Thymus (tissue), 11 donors: Measurements from ENCODE around the gene EFEMP1. TPM values are rescaled to one million over a fixed set of nuclear protein-coding genes. Genes with fewer than 3 reads are reported as not detected.

Experiments
- DNase-seq, 9 donors: peaks; one replicate each; pipeline ENCODE4 v3.0.0-alpha.2; 2013; ENCODE audit warnings: low spot score in 9 of 9, low read depth in 6 of 9, missing footprints in 1 of 9
- H3K27ac ChIP-seq, 2 donors: one replicate each; pipeline ENCODE4 v1.5.1; 2013; ENCODE audit warnings: control low read depth in 1 of 2, low read depth in 1 of 2, low read length in 1 of 2, mild to moderate bottlenecking in 1 of 2, moderate library complexity in 1 of 2
- H3K27me3 ChIP-seq, 2 donors: one replicate each; pipeline ENCODE4 v1.5.1; 2013; ENCODE audit warnings: low read length in 1 of 2; ENCODE audit not compliant: control insufficient read depth in 2 of 2, insufficient read depth in 1 of 2
- H3K36me3 ChIP-seq, 2 donors: one replicate each; pipeline ENCODE4 v1.5.1; 2013; ENCODE audit warnings: low read length in 1 of 2, mild to moderate bottlenecking in 1 of 2, moderate library complexity in 1 of 2; ENCODE audit not compliant: control insufficient read depth in 2 of 2, insufficient read depth in 2 of 2
- H3K4me1 ChIP-seq, 2 donors: one replicate each; pipeline ENCODE4 v1.5.1; 2013; ENCODE audit warnings: low read length in 2 of 2; ENCODE audit not compliant: control insufficient read depth in 2 of 2, insufficient read depth in 2 of 2
- H3K4me3 ChIP-seq, 2 donors: one replicate each; pipeline ENCODE4 v1.5.1; 2013; ENCODE audit warnings: low read length in 2 of 2, control low read depth in 1 of 2, mild to moderate bottlenecking in 1 of 2
- H3K9me3 ChIP-seq, 2 donors: one replicate each; pipeline ENCODE4 v1.5.1; 2013; ENCODE audit warnings: low read length in 1 of 2, mild to moderate bottlenecking in 1 of 2; ENCODE audit not compliant: control insufficient read depth in 2 of 2, insufficient read depth in 1 of 2
- WGBS: extraction: QIAGEN DNeasy Blood & Tissue Kit; methylation state at CpG from one replicate; pipeline ENCODE4 v1.1.7; 2013; 5-methylcytosine and 5-hydroxymethylcytosine counted together
- polyA plus RNA-seq: library from polyadenylated mRNA; stranded (reverse); fragments of 200-250 nt; gene quantifications from one replicate; pipeline ENCODE4 v1.2.3, GENCODE V29; 2013
- total RNA-seq: library from RNA; stranded (reverse); fragments of 120-200 nt; gene quantifications from one replicate; pipeline ENCODE4 v1.2.4, GENCODE V29; 2013
- donor health status: healthy.

The EFEMP1 gene
- total and polyA plus RNA-seq, 2 donors: 4.0 to 24.3 TPM

DNA sequence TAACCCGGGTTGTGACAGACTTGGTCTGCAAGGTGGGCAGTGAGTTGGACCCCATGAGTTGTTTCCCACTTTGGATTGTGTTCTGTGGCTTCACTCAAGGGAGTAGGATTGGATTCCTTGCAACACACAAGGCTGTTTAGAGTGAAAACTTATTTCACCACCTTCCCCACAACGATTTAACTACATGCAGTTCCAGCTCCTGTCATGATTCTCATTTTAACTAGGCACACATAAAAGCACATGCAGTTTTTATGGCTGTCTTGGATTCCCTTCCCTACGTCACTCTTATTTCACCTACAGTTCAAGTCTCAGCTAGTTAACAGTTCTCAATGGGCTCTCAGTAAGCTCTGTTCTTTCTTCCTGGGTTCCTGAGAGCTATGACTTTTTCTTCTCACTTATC lies 15.9 kb downstream of the EFEMP1 start:
- DNase-seq: no peak
- WGBS: 69% methylated on average over 3 of the region's 3 CpGs
- H3K27me3 ChIP-seq: no peaks in the 10 kb centered on the region

DNA sequence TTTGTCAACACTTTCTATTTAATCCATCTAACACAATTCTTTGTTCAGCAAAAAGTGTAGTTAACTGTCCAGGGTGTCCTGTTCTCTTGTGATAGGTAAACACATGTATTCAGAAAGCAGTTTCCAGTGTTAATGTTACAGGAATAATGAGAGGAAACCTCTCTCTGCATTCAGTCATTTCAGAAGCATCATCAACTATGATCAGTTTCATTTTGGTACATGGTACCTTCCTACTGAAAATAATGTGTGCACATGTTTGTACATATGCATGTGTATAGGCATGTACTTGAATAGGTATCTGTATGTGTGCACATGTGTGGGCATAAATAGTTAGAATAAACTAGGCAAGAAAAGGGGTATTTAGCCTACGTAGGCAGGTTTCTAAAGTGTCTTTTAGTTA lies 16.6 kb downstream of the EFEMP1 start:
- Histone ChIP-seq H3K27me3 (no peaks in the 10 kb centered on the region), H3K4me1 (no peaks in the 10 kb centered on the region), H3K4me3 (no peak overlapping the region), H3K27ac (no peak overlapping the region), H3K9me3 (no peaks in the 10 kb centered on the region), H3K36me3 (no peaks in the 10 kb centered on the region)
- 89% methylated on average over 1 of the region's 1 CpG for WGBS
- no peak for DNase-seq

More for the DNA sequence above, 15.9 kb downstream of the EFEMP1 start:
- H3K4me3 ChIP-seq: no peak overlapping the region
- no peaks in the 10 kb centered on the region for H3K36me3 ChIP-seq
- H3K4me1 ChIP-seq: no peaks in the 10 kb centered on the region
- H3K9me3 ChIP-seq: no peaks in the 10 kb centered on the region
- no peak overlapping the region for H3K27ac ChIP-seq

DNA sequence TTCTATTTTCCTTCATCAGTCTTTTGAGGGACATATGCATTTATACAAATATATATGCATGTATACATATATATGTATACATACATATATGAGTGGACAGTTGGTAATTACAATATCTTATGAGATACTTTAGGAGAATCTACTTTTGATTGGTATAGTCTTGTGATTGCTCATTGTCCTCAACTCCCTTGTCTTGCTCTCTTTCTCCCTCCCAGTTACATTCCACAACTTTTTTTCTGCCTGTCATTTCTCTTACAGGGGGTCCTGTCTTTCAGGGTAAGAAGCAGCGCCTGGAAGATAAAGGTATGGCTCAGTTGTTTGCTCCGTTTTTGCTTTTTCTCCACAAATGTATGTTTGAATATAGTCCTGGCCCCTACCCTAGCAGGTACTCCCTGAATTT lies 19.9 kb downstream of the EFEMP1 start:
- Histone ChIP-seq H3K4me1 (no peaks in the 10 kb centered on the region), H3K36me3 (no peaks in the 10 kb centered on the region), H3K4me3 (no peak overlapping the region), H3K27ac (no peak overlapping the region), H3K9me3 (no peaks in the 10 kb centered on the region), H3K27me3 (no peaks in the 10 kb centered on the region)
- no peak for DNase-seq
- over 99% methylated on average over 2 of the region's 2 CpGs for WGBS

DNA sequence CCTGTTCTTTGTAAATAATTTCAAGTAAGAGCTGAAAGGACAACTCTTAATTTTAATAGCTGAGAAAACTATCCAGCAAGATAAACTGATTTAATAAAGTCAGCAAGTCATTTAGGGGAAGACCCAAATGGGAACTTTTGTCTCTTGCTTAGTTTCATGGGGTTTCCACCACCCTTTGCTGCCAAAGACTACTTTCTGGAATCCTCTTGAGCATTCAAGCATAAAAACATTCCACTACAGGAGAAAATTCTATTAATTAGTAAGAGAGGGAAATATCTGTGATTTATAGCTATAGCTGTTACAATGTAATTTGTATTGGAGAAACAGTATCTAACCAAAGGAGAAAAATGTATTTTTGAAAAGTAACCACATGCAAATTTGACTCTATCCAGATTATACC lies 20.6 kb downstream of the EFEMP1 start:
- DNase-seq: no peak
- Histone ChIP-seq H3K27ac (no peak overlapping the region), H3K27me3 (no peaks in the 10 kb centered on the region), H3K36me3 (no peaks in the 10 kb centered on the region), H3K4me1 (no peaks in the 10 kb centered on the region), H3K9me3 (no peaks in the 10 kb centered on the region), H3K4me3 (no peak overlapping the region)

DNA sequence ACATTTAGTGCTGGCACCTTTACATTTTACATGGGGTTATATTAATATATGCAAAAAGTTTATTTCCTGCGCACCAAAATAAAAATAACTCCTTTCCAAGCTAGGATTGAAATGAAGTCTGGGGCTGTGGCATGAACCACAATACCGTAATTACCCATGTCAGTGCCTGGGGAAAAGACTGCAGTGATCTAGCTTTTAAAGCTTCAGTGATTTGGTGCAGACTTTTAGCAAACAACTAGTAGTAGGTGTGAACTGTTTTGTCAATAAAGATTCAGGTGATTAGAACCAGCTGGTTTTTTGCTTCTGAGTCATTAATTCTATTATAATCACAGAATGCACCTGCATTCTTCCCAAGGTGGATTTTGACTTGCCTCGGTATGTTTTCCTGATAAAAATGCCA lies 21.2 kb downstream of the EFEMP1 start:
- DNase-seq: no peak
- Histone ChIP-seq H3K36me3 (no peaks in the 10 kb centered on the region), H3K4me3 (no peak overlapping the region), H3K4me1 (no peaks in the 10 kb centered on the region), H3K27me3 (no peaks in the 10 kb centered on the region), H3K9me3 (no peaks in the 10 kb centered on the region), H3K27ac (no peak overlapping the region)
- 75% methylated on average over 3 of the region's 3 CpGs for WGBS

DNA sequence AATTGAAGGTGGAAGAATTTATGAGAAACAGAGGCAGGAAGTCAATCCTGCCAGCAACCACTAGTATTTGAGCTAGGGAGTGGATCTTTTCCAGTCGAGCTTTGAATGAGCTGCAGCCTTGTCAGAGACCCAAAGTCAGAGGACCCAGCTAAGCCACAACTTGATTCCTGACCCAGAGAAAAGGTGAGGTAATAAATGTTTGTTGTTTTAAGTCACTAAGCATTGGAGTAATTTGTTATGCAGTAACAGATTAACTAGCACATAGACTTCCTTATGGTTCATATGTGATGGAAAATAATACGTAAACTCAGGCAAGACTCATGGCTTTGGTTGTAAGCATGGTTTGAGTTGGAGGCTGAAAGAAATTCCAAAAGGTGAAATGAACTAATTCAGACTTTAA lies 21.6 kb downstream of the EFEMP1 start:
- Histone ChIP-seq H3K4me1 (no peaks in the 10 kb centered on the region), H3K27ac (no peak overlapping the region), H3K36me3 (no peaks in the 10 kb centered on the region), H3K4me3 (no peak overlapping the region), H3K27me3 (no peaks in the 10 kb centered on the region), H3K9me3 (no peaks in the 10 kb centered on the region)
- DNase-seq: no peak
- 91% methylated on average over 2 of the region's 2 CpGs for WGBS

DNA sequence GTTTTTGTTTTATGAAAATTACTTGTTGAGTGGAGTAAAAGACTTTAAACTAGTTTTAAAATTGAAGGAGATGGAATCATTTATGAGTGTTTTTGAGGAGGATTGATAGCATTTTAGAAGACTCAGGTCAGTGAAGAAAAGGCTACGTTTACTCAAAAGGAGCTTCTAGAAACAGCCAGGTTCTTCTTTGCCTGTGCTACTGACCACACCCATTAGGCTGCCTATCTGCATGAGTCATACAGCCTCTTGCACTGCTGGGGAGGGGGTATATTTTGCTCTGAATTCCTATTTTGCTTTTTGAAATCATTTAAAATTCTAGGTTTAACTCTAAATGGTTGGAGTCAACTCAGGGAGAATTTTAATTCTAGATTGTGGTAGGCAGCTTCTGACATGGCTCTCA lies 22.3 kb downstream of the EFEMP1 start:
- H3K27me3 ChIP-seq: no peaks in the 10 kb centered on the region
- no peak for DNase-seq
- WGBS: 77% methylated on average over 1 of the region's 1 CpG
- H3K27ac ChIP-seq: no peak overlapping the region
- H3K9me3 ChIP-seq: no peaks in the 10 kb centered on the region
- no peak overlapping the region for H3K4me3 ChIP-seq
- H3K4me1 ChIP-seq: no peaks in the 10 kb centered on the region
- H3K36me3 ChIP-seq: no peaks in the 10 kb centered on the region

DNA sequence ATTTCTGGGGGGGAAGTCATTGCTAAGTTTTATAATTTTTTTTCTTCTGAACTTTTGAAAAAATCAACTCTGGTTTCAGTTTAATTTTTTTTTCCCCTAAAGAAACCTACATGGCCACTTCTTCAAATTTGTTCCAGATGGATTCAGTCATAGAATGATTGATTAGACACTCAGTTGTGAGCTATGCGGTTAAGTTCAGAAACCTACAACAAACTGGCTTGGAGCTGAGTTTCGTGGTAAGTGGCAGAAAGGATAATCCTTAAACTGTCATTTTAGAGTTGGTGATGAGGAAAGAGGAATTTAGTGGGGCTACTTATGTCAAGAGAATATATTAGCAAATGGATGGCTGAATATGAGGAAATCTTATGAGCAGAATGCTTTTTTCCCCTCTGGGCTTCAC lies 23.7 kb downstream of the EFEMP1 start:
- Histone ChIP-seq H3K9me3 (no peaks in the 10 kb centered on the region), H3K36me3 (no peaks in the 10 kb centered on the region), H3K4me1 (no peaks in the 10 kb centered on the region), H3K27ac (no peak overlapping the region), H3K27me3 (no peaks in the 10 kb centered on the region), H3K4me3 (no peak overlapping the region)
- WGBS: 90% methylated on average over 2 of the region's 2 CpGs
- no peak for DNase-seq

DNA sequence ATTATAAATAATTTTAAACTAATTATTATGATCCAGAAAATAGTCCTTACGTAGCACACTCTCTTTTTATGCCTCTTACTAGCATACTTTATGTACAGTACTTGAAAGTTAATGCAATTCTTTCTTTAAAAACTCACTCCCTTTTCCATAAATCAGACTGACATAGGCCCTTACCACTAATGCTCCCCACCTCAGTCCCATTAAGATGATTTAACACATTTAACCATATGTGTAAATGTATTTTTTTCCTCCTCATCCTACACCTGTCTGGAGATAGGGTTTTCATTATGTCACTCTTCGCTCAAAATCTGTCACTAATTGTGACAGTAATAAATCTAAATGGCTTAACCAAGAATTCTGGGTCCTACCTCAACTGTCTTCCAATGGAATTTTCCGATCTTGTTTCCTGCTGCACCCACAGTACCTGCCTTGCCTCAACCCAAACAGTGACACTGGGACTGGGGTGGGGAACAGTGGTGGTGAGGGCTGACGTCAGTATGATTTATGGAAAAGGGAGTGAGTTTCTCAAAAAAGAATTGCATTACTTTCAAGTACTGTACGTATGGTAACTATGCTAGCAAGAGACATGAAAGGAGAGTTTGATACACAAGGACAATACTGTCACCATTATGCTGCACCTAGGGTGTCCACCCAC lies 25.1 kb downstream of the EFEMP1 start:
- DNase-seq: no peak
- H3K27me3 ChIP-seq: no peaks in the 10 kb centered on the region
- H3K4me1 ChIP-seq: no peaks in the 10 kb centered on the region
- no peak overlapping the region for H3K27ac ChIP-seq
- no peaks in the 10 kb centered on the region for H3K36me3 ChIP-seq
- H3K4me3 ChIP-seq: no peak overlapping the region
- no peaks in the 10 kb centered on the region for H3K9me3 ChIP-seq
- WGBS: 93% methylated on average over 5 of the region's 5 CpGs

DNA sequence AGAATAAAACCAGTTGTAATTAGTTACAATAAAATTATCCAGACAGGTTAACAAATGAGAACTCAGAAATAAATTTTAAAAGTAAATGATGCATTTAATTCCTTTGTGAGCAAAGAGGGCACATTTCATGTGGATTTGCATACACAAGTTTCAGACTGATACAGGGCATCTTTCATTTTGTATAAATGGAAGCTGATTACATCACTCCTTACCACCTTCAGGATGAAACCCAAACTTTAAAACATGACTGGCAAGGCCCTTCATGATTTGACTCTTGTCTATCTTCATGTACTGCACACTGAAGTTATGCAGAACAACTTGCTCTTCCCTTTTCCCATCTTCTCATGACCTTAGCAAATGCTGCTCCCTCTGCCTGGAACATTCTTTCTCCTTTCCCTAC lies 26.9 kb downstream of the EFEMP1 start:
- H3K27me3 ChIP-seq: no peaks in the 10 kb centered on the region
- H3K4me1 ChIP-seq: no peaks in the 10 kb centered on the region
- H3K36me3 ChIP-seq: no peaks in the 10 kb centered on the region
- no peak for DNase-seq
- no peak overlapping the region for H3K4me3 ChIP-seq
- no peak overlapping the region for H3K27ac ChIP-seq
- H3K9me3 ChIP-seq: no peaks in the 10 kb centered on the region
